Calu3 (cell line): Measurements from ENCODE around the gene SCN3B. TPM values are rescaled to one million over a fixed set of nuclear protein-coding genes. Genes with fewer than 3 reads are reported as not detected.

ENCODE experiments used
- BruUV-seq: library from RNA; stranded (reverse); fragments of 400-500 nt; replicated peaks from 2 replicates; lab custom pipeline; 2021; lab: Mats Ljungman, UMichigan
- CTCF ChIA-PET: fragments of 300-600 bp; sonication (Branson Sonifier 250); formaldehyde crosslinking; loops from one replicate; lab custom pipeline; 2022; ENCODE audit warnings: antibody characterized with exemption; lab: Charles Lee
- DNase-seq: peaks from one replicate; pipeline ENCODE4 v3.0.0; 2022
- H3K27ac Mint-ChIP-seq: one replicate; pipeline ENCODE4 v1.8.0; 2022; ENCODE audit warnings: mixed read lengths; ENCODE audit not compliant: unreplicated experiment
- H3K27me3 Mint-ChIP-seq: one replicate; pipeline ENCODE4 v1.8.0; 2022; ENCODE audit warnings: mixed read lengths; ENCODE audit not compliant: unreplicated experiment
- H3K36me3 Mint-ChIP-seq: one replicate; pipeline ENCODE4 v1.8.0; 2022; ENCODE audit warnings: mild to moderate bottlenecking, moderate library complexity, mixed read lengths; ENCODE audit not compliant: insufficient read depth, unreplicated experiment
- H3K4me1 Mint-ChIP-seq: one replicate; pipeline ENCODE4 v1.8.0; 2022; ENCODE audit warnings: mild to moderate bottlenecking, low read depth, mixed read lengths; ENCODE audit not compliant: unreplicated experiment
- H3K4me3 Mint-ChIP-seq: one replicate; pipeline ENCODE4 v1.8.0; 2022; ENCODE audit warnings: mild to moderate bottlenecking, low read depth, moderate library complexity, mixed read lengths; ENCODE audit not compliant: unreplicated experiment
- H3K9me3 Mint-ChIP-seq: one replicate; pipeline ENCODE4 v1.8.0; 2022; ENCODE audit warnings: low read depth, mixed read lengths; ENCODE audit not compliant: unreplicated experiment
- CTCF ChIP-seq: fragments of 200-600 bp; IDR thresholded peaks from one replicate; pipeline ENCODE4 v1.8.0; 2022; ENCODE audit warnings: antibody characterized with exemption; ENCODE audit not compliant: unreplicated experiment
- intact Hi-C: fragments of 100-400 bp; cut with micrococcal nuclease; formaldehyde crosslinking; loops from one replicate; pipeline ENCODE4 v1.10.0; 2022; ENCODE audit not compliant: unreplicated experiment
- total RNA-seq: library from RNA; stranded (reverse); gene quantifications from 2 replicates; pipeline ENCODE4 v1.2.3, GENCODE V29; 2022

The SCN3B gene
- total RNA-seq, 1 experiment from 2014 or later: 0.45 TPM

- H3K36me3 Mint-ChIP-seq: no peaks in the 10 kb centered on the region
- no peaks in the 10 kb centered on the region for H3K9me3 Mint-ChIP-seq
- CTCF ChIA-PET: interaction anchor here (0.5 kb wide), 1 partner anchor 118 kb away, joined by 3 read pairs; no protein-coding TSS in a partner anchor
- DNase-seq: no peak
- TF ChIP-seq CTCF: no peak
- H3K27ac Mint-ChIP-seq: no peak overlapping the region
- no TSS peak for BruUV-seq
- H3K4me1 Mint-ChIP-seq: no peaks in the 10 kb centered on the region
- no peak overlapping the region for H3K4me3 Mint-ChIP-seq
- intact Hi-C loops: no loop called here
- peaks cover 32% of the 10 kb centered on the region for H3K27me3 Mint-ChIP-seq
Measured at GRCh38 chr11:123698546-123699127, 44.2 kb upstream of the SCN3B start.

- CTCF ChIA-PET: no interaction called here
- peaks cover 23% of the 10 kb centered on the region for H3K27me3 Mint-ChIP-seq
- H3K27ac Mint-ChIP-seq: no peak overlapping the region
- no peak for TF ChIP-seq CTCF
- H3K4me3 Mint-ChIP-seq: no peak overlapping the region
- intact Hi-C loops: no loop called here
- no peaks in the 10 kb centered on the region for H3K4me1 Mint-ChIP-seq
- no TSS peak for BruUV-seq
- DNase-seq: no peak
- no peaks in the 10 kb centered on the region for H3K9me3 Mint-ChIP-seq
- no peaks in the 10 kb centered on the region for H3K36me3 Mint-ChIP-seq
Measured at GRCh38 chr11:123696183-123696582, 41.8 kb upstream of the SCN3B start.

- DNase-seq: no peak
- intact Hi-C loops: no loop called here
- Mint-ChIP-seq H3K4me1 (no peaks in the 10 kb centered on the region), H3K4me3 (no peak overlapping the region), H3K27ac (no peak overlapping the region), H3K36me3 (no peaks in the 10 kb centered on the region), H3K9me3 (no peaks in the 10 kb centered on the region), H3K27me3 (peaks cover 32% of the 10 kb centered on the region)
- CTCF ChIA-PET: no interaction called here
- BruUV-seq: no TSS peak
- no peak for TF ChIP-seq CTCF
Measured at GRCh38 chr11:123695231-123695630, 40.8 kb upstream of the SCN3B start.

GRCh38 chr11:123694551-123694950, 40.1 kb upstream of the SCN3B start:
- TF ChIP-seq CTCF: no peak
- Mint-ChIP-seq H3K4me1 (no peaks in the 10 kb centered on the region), H3K4me3 (no peak overlapping the region), H3K27me3 (peaks cover 39% of the 10 kb centered on the region), H3K36me3 (no peaks in the 10 kb centered on the region), H3K27ac (no peak overlapping the region), H3K9me3 (no peaks in the 10 kb centered on the region)
- no TSS peak for BruUV-seq
- intact Hi-C loops: no loop called here
- CTCF ChIA-PET: interaction anchor here (0.7 kb wide), 1 partner anchor 45 kb away, joined by 3 read pairs; no protein-coding TSS in a partner anchor
- DNase-seq: no peak
